Femur (tissue), 1 donor: ENCODE measurements around the gene FES.

Source experiments
- DNase-seq: peaks from one replicate; pipeline ENCODE4 v3.0.0-alpha.2; 2017

Gene FES

DNA sequence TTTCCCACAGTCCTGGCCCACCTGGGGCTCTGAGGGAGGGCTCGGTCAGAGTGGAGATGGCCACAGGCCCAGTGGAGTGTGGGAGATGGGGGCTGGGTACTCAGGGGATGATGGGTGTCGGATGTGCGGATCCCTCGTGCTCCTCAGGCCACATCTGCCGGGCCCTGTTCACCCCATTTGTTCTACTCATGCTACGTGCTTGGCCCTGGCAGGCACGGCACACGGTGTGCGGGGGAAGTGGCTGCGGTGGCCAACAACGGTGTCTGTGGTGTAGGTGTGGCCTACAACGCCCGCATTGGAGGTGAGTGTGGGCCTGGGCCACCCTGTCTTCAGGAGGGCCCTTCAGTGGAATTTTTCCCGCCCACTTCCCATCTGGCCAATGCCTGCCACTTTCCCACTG is 7.0 kb upstream of the FES start:
- no peak for DNase-seq

DNA sequence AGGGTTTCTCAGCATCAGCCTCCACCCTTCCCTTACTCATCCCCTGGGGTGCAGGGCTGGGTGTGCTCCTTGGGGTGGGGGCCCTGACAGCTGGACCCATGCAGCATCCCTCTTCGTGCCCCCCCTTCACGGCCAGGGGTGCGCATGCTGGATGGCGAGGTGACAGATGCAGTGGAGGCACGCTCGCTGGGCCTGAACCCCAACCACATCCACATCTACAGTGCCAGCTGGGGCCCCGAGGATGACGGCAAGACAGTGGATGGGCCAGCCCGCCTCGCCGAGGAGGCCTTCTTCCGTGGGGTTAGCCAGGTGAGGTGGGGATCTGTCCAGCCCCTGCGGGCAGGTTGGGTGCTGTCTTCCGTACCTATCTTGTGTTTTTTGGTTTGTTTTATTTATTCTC is 6.3 kb upstream of the FES start:
- DNase-seq: no peak

DNA sequence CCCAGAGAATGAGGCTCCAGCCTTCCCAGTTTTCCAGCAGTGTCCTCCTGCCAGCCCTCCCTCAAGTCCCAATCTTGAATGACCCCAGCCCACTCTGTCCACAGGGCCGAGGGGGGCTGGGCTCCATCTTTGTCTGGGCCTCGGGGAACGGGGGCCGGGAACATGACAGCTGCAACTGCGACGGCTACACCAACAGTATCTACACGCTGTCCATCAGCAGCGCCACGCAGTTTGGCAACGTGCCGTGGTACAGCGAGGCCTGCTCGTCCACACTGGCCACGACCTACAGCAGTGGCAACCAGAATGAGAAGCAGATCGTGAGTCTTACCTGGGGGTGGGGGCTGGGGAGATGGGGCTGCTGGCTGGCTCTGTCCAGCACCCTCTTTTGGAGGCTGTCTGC is 5.6 kb upstream of the FES start:
- no peak for DNase-seq

DNA sequence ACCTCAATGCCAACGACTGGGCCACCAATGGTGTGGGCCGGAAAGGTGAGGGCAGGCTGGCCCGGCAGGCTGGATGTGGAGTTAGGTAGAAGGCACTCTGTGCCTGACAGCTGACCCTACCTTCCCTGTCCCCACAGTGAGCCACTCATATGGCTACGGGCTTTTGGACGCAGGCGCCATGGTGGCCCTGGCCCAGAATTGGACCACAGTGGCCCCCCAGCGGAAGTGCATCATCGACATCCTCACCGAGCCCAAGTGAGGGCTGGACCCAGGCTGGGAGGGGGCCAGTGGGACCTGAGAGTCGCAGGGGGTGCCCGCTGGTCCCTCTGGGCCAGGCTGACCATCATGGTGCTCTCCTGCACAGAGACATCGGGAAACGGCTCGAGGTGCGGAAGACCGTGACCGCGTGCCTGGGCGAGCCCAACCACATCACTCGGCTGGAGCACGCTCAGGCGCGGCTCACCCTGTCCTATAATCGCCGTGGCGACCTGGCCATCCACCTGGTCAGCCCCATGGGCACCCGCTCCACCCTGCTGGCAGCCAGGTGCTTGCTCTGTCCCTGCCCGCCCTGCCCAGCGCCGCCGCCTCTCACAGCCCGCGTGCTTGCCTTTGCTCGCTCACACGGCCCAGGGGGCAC is 4.5 kb upstream of the FES start:
- no peak for DNase-seq

DNA sequence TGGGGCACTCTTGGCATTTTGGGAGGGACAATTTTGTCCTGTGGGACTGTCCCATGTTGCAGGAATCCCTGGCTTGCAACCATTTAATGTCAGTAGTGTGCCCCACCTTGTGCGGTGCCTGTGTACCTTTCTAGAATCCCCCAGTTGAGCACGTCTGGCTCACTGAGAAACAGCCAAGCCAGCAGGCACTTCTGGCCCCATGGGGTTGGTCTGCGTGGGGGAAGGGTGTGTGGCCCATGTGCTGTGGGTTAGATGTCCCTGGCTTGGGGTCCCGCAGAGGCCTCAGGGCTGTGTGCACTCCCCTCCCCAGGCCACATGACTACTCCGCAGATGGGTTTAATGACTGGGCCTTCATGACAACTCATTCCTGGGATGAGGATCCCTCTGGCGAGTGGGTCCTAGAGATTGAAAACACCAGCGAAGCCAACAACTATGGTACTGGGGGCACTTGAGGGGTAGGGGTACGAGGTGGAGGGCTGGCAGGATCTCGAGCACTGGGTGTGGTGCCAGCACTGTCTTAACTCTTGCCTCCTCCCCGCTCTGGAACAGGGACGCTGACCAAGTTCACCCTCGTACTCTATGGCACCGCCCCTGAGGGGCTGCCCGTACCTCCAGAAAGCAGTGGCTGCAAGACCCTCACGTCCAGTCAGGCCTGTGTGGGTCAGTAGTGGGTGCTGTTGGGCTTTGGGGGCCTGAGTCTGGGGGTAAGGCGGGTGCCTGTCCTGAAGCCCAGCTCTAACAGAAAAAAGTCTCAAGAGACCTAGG is 3.7 kb upstream of the FES start:
- no peak for DNase-seq

DNA sequence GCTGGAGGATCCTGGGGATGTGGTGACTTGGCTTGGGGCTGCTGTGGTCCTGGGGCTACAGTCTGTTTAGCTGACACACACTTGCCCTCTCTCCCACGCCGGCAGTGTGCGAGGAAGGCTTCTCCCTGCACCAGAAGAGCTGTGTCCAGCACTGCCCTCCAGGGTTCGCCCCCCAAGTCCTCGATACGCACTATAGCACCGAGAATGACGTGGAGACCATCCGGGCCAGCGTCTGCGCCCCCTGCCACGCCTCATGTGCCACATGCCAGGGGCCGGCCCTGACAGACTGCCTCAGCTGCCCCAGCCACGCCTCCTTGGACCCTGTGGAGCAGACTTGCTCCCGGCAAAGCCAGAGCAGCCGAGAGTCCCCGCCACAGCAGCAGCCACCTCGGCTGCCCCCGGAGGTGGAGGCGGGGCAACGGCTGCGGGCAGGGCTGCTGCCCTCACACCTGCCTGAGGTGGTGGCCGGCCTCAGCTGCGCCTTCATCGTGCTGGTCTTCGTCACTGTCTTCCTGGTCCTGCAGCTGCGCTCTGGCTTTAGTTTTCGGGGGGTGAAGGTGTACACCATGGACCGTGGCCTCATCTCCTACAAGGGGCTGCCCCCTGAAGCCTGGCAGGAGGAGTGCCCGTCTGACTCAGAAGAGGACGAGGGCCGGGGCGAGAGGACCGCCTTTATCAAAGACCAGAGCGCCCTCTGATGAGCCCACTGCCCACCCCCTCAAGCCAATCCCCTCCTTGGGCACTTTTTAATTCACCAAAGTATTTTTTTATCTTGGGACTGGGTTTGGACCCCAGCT is 2.9 kb upstream of the FES start:
- DNase-seq: no peak

DNA sequence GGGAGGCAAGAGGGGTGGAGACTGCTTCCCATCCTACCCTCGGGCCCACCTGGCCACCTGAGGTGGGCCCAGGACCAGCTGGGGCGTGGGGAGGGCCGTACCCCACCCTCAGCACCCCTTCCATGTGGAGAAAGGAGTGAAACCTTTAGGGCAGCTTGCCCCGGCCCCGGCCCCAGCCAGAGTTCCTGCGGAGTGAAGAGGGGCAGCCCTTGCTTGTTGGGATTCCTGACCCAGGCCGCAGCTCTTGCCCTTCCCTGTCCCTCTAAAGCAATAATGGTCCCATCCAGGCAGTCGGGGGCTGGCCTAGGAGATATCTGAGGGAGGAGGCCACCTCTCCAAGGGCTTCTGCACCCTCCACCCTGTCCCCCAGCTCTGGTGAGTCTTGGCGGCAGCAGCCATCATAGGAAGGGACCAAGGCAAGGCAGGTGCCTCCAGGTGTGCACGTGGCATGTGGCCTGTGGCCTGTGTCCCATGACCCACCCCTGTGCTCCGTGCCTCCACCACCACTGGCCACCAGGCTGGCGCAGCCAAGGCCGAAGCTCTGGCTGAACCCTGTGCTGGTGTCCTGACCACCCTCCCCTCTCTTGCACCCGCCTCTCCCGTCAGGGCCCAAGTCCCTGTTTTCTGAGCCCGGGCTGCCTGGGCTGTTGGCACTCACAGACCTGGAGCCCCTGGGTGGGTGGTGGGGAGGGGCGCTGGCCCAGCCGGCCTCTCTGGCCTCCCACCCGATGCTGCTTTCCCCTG is 2.2 kb upstream of the FES start:
- DNase-seq: no peak

DNA sequence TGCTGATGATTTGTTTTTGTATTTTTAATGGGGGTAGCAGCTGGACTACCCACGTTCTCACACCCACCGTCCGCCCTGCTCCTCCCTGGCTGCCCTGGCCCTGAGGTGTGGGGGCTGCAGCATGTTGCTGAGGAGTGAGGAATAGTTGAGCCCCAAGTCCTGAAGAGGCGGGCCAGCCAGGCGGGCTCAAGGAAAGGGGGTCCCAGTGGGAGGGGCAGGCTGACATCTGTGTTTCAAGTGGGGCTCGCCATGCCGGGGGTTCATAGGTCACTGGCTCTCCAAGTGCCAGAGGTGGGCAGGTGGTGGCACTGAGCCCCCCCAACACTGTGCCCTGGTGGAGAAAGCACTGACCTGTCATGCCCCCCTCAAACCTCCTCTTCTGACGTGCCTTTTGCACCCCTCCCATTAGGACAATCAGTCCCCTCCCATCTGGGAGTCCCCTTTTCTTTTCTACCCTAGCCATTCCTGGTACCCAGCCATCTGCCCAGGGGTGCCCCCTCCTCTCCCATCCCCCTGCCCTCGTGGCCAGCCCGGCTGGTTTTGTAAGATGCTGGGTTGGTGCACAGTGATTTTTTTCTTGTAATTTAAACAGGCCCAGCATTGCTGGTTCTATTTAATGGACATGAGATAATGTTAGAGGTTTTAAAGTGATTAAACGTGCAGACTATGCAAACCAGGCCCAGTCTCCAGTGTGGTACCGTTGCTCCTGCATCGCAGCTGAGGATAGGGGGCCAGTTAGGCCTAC is 1.4 kb upstream of the FES start:
- no peak for DNase-seq

DNA sequence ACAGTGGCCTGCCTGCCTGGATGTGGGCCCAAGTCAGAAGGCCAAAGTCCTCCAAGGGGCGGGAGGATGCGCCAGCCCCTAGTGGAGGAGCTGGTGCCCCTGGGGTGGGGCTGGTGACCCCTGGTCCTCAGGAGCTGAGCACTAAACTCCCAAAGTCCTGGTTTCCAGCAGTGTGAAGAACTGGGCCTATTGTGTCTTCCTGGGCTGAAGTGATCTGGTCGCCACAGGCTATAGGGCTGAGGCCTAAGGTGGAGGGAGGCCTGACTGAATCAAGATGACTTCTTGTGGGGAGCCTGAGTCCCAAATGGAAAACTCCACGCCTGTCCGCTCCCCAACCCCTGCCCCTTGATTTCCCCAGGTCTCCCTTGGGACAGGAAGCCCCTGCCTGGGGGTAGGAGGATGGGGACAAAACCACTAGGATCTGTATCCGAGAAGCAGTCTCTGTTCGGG is 753 bp upstream of the FES start:
- DNase-seq: no peak

DNA sequence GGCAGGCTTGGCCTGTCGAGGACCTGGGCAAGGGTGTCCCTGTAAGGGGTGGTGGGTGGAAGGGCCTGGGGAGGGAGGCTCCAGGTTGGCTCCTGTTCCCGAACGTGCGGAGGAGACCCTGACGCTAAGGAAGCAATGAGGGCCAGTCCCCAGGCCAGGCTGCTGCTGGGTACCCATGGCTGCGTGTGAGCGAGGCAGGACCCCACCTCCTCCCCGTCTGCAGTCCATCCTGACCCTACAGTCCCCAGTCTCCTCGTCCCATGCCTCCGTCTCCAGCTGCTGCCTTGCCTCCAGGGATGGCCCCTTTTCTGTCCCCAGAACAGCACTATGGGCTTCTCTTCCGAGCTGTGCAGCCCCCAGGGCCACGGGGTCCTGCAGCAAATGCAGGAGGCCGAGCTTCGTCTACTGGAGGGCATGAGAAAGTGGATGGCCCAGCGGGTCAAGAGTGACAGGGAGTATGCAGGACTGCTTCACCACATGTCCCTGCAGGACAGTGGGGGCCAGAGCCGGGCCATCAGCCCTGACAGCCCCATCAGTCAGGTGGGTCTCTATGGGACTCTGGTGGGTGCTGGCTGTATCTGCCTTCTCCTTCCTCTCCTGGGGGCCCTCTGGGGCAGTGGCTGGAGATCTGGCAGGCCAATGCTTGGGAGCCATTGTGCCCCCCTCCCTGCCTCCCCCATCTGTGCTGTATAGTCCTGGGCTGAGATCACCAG is 571 bp downstream of the FES start:
- no peak for DNase-seq

DNA sequence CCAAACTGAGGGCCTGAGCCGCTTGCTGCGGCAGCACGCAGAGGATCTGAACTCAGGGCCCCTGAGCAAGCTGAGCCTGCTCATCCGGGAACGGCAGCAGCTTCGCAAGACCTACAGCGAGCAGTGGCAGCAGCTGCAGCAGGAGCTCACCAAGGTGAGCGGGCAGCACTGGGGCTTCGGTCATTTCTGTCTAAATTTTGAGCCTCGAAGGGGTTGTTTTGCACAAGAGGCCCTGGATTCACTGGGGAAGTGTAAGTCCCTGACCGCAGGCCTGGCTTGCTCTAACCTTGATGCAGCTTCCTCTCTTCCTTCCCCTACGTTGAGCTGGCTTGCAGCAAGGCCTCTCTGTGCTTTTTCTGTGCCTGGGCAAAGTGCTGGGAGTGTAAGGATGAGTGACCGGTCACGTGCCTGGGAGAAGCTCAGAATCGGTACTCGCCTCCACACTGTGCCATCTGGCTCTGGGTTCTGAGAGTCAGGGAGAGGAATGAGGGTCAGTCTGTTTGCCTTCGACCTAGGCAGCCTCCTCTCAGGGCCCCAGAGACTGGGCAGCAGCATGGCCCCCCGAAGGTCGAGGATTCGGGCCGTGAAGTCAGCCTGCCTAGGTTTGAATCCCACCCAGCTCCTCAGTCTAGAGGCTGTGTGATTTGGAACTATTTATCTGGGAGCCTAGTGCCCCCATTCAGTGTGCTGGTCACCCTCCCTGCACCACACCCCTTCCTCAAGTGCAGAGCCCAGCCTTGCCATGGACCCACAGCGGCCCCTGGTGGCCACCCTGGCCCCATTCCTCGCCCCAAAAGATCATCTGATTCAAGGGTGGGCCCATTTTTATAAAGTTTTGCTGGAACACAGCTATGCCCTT is 1.4 kb downstream of the FES start:
- DNase-seq: peak; percentile 89

DNA sequence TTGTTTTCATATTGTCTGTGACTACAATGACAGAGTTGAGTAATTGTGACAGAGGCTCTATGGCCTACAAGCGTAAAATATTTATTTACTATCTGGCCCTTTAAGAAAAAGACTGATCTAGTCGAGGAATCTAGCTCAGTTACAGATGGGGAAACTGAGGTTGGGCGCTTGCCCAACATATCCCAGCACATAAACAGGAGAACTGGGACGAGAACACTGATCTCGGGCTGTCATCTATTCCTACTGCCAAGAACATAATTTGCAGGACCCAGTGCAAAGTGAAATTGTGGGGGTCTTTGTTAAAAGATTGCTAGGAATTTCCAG is 1.9 kb downstream of the FES start:
- no peak for DNase-seq

DNA sequence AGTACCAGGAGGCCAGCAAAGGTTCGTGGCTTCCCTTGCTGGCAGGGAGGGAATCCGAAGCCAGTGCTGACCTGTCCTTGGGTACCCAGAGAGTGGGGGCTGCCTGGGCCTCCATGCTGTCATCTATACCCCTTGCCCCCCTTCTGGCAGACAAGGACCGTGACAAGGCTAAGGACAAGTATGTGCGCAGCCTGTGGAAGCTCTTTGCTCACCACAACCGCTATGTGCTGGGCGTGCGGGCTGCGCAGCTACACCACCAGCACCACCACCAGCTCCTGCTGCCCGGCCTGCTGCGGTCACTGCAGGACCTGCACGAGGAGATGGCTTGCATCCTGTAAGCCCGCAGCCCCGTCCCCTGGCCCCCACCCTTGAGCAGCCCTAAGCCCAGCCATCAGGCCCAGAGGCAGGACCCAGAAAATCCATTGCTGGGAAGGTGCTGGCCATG is 2.8 kb downstream of the FES start:
- no peak for DNase-seq

DNA sequence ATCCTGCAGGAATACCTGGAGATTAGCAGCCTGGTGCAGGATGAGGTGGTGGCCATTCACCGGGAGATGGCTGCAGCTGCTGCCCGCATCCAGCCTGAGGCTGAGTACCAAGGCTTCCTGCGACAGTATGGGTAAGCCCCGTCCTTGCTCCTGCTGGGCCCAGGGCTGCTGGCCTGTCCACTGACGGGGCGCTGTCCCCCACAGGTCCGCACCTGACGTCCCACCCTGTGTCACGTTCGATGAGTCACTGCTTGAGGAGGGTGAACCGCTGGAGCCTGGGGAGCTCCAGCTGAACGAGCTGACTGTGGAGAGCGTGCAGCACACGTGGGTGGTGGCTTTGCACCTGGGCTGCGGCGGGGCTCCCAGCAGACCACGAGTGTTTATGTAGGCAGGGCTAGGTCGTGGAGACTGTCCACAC is 5.0 kb downstream of the FES start:
- no peak for DNase-seq

DNA sequence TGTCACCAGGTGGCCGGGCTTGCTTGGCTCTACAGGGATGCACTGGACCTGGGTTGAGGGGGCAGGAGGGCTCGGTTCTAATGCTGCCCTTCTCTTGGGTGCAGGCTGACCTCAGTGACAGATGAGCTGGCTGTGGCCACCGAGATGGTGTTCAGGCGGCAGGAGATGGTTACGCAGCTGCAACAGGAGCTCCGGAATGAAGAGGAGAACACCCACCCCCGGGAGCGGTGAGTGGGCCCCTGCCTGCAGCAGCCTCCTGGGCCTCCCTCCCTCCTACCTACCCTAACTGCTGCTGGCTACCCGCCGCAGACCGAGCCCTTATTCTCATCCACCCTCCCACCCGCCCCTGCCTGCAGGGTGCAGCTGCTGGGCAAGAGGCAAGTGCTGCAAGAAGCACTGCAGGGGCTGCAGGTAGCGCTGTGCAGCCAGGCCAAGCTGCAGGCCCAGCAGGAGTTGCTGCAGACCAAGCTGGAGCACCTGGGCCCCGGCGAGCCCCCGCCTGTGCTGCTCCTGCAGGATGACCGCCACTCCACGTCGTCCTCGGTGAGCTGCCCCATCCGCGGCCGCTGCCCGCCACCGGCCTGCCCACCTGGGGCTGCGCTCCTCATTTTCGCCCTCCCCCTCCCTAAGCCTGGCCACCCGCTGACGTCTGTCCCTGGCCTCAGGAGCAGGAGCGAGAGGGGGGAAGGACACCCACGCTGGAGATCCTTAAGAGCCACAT is 5.6 kb downstream of the FES start:
- DNase-seq: no peak

DNA sequence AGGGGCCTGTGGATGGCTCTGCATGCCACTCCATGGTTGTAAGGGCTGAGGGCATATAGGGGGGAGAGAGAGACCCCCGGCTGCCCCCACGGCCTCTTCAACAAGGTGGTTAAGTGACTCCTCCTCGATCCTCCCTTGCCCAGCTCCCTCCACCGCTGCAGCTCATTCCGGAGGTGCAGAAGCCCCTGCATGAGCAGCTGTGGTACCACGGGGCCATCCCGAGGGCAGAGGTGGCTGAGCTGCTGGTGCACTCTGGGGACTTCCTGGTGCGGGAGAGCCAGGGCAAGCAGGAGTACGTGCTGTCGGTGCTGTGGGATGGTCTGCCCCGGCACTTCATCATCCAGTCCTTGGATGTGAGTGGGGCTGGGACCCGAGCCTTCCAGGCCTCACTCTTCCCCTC is 6.5 kb downstream of the FES start:
- DNase-seq: no peak

DNA sequence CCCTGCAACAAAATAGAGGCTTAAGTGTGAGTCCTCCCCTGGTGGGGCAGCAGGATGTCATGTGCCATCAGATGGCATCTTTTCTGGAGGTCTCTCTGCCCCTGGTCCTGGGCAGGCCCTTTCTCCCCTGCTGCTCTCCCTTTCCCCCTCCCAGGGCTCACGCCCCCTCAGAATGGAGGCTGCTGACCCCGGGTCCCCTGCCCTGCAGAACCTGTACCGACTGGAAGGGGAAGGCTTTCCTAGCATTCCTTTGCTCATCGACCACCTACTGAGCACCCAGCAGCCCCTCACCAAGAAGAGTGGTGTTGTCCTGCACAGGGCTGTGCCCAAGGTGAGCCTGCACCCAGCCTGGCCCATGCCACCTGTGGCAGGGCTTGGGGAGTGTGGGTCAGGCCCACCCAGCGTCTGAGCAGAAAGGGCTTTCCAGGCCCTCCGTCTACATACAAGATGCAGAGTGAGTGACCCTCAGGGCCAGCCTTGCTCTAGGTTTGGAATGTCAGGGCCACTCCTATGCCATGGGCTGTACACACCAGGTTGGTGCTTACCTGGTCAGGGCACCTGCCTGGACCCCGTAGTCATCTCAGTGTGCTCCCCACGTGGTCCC is 7.1 kb downstream of the FES start:
- no peak for DNase-seq

DNA sequence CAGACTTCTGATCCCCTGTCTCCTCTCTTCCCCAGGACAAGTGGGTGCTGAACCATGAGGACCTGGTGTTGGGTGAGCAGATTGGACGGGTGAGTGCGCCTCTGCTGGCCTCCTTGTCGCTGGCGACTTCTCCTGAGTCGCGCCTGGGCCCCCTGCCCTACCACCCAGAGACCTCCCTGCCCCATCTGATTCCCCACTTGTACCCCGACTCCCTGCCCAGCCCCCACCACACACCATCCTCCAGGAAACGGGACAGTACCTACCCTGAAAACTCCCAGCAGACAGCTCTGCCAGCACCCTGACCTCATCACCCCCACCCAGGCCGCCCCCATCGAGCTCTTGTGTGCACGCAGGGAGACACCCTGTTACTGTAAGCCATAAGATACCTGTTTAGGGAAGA is 7.7 kb downstream of the FES start:
- no peak for DNase-seq

DNA sequence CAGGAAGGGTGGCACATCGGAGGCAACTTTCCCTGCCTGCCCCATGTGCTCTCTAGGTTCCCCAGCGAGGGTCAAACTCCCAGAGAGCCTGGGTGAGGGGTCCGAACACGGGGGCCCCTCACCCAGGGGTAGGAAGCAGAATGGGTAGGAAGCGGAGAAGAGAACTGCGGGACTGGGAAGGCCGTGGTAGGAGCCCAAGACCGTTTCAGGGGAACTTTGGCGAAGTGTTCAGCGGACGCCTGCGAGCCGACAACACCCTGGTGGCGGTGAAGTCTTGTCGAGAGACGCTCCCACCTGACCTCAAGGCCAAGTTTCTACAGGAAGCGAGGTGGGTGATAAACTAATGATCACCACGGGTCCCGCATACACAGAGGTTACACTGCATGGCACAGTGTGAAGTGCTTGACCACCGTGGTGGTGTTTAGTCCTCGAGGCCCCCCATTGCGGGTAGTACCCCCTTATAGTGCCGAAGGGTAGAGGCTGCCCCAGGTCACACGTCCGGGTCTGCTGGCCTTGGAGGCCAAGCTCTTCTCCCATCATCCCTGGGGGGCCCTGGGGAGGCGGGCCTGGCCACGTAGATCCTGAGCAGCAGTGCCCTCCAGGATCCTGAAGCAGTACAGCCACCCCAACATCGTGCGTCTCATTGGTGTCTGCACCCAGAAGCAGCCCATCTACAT is 8.3 kb downstream of the FES start:
- no peak for DNase-seq
